Measurements from ENCODE around the gene SLC9A8. TPM values are rescaled to one million over a fixed set of nuclear protein-coding genes. Genes with fewer than 3 reads are reported as not detected.

SLC9A8 gene
- total RNA-seq, 4 donors from 2014 or later, result 12.4 to 20.4 (median 15.1) TPM

DNA sequence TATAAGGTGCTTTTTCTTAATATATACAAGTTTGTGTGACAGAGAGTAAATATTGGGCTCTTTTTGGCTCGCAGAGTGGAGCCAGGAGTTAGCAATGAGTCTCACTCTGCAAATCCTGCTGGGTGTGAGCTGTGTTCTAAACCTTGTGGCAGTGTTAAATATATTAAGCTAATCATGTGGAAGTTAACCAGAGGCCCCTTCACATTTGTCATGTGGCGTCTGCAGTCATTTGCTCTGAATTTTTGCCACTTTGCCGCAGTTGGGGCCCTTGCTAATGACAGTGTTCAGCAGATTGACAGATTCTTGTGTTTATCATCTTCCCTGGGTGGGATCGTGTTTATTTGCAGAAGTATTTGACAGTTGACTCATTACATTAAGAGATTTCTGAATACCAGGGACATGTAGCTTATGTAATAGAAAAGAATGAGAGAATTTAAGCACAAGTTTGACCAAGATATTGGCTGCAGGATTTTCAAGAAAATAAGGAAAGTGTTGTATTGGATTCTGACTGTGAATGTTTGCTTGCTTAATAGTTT lies 64.8 kb downstream of the SLC9A8 start:
- in situ Hi-C loops (cut with MboI; ENCODE audit: low sequenced_read_pairs in 4 of 4), result no loop called here
- Histone ChIP-seq H3K27ac (no peak overlapping the region), H3K4me1 (no peaks in the 10 kb centered on the region), H3K9me3 (no peaks in the 10 kb centered on the region), H3K36me3 (peaks cover 0 to 59% of the 10 kb centered on the region in 2 donors), H3K27me3 (no peaks in the 10 kb centered on the region), H3K4me3 (no peak overlapping the region)
- DNase-seq (no peak), ATAC-seq (no peak)
- TF ChIP-seq POLR2A (IDR thresholded peaks at IDR 0.05), result no peak
- TF ChIP-seq, protein P1, sequence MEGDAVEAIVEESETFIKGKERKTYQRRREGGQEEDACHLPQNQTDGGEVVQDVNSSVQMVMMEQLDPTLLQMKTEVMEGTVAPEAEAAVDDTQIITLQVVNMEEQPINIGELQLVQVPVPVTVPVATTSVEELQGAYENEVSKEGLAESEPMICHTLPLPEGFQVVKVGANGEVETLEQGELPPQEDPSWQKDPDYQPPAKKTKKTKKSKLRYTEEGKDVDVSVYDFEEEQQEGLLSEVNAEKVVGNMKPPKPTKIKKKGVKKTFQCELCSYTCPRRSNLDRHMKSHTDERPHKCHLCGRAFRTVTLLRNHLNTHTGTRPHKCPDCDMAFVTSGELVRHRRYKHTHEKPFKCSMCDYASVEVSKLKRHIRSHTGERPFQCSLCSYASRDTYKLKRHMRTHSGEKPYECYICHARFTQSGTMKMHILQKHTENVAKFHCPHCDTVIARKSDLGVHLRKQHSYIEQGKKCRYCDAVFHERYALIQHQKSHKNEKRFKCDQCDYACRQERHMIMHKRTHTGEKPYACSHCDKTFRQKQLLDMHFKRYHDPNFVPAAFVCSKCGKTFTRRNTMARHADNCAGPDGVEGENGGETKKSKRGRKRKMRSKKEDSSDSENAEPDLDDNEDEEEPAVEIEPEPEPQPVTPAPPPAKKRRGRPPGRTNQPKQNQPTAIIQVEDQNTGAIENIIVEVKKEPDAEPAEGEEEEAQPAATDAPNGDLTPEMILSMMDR (IDR thresholded peaks at IDR 0.05 in 4 of 5, conservative IDR thresholded peaks at IDR 0.05 in 1 of 5), result no peak
- intact Hi-C loops (cut with DNase I; ENCODE audit: low total_unique reads), result no loop called here

DNA sequence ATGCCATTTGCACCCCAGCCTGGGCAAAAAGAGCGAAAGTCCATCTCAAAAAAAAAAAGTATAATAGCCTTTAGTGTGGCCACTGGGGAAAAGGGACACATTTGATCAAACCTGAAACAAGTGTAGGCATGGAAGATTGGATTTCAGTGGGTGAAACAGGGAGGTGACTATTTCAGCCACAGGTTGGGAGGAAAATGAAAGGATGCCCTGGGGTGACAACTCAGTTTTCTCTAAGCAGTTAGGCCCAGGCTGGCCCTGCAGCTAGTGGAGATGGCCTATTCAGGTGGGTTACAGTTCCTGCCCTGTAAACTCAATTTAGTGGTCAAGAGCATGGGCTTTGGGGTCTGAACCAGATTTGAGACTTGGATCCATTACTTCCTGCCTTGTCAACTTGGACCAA lies 66.3 kb downstream of the SLC9A8 start:
- no peak overlapping the region for H3K27ac ChIP-seq
- no peaks in the 10 kb centered on the region for H3K4me1 ChIP-seq
- no peaks in the 10 kb centered on the region for H3K27me3 ChIP-seq
- intact Hi-C loops (cut with DNase I; ENCODE audit: low total_unique reads), result no loop called here
- no peak for TF ChIP-seq POLR2A (IDR thresholded peaks at IDR 0.05)
- TF ChIP-seq, protein P1 (IDR thresholded peaks at IDR 0.05 in 4 of 5, conservative IDR thresholded peaks at IDR 0.05 in 1 of 5), result no peak
- in situ Hi-C loops (cut with MboI; ENCODE audit: low sequenced_read_pairs in 4 of 4), result no loop called here
- no peak overlapping the region for H3K4me3 ChIP-seq
- H3K36me3 ChIP-seq, result peaks cover 0 to 69% of the 10 kb centered on the region in 2 donors
- ATAC-seq, result no peak
- no peak for DNase-seq
- H3K9me3 ChIP-seq, result no peaks in the 10 kb centered on the region

- peaks cover 0 to 68% of the 10 kb centered on the region in 2 donors for H3K36me3 ChIP-seq
- no peak for DNase-seq
Observed at GRCh38 chr20:49880177-49880576, 67.5 kb downstream of the SLC9A8 start.

DNA sequence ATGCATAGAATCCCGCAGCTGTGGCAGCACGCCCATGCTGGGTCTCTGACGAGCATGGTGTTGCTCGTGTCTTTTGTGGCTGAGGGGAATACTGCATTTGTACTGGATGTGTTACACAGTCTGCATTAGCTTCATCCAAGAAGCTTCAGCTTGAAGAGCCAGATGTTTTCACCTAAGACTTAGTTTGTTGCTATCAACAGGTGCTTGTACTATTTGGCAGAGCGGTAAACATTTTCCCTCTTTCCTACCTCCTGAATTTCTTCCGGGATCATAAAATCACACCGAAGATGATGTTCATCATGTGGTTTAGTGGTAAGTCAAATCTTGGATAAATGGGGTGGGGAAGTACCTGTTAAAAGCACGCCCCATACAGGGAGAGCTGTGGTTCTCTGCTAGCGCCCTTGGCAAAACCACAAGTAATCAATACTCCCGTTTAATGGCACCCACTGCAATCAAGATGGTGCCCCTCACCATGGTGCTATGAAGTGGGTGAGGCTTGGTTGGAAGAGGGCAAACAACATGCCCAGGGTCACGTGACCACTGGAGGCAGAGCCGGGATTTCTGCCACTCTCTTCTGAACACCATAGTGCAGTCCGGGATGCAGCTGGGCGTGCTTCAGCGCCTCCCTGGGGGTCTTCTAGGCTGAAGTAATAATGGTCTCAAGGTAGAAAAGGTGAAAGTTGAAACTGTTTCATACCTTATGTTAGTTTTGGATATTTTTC lies 68.3 kb downstream of the SLC9A8 start:
- H3K4me3 ChIP-seq, result no peak overlapping the region
- no peak for ATAC-seq
- H3K27ac ChIP-seq, result no peak overlapping the region
- intact Hi-C loops (cut with DNase I; ENCODE audit: low total_unique reads) (no loop called here), in situ Hi-C loops (cut with MboI; ENCODE audit: low sequenced_read_pairs in 4 of 4) (no loop called here)
- no peak for DNase-seq
- no peaks in the 10 kb centered on the region for H3K27me3 ChIP-seq
- TF ChIP-seq, protein P1 (IDR thresholded peaks at IDR 0.05 in 4 of 5, conservative IDR thresholded peaks at IDR 0.05 in 1 of 5), result no peak
- TF ChIP-seq POLR2A (IDR thresholded peaks at IDR 0.05), result no peak
- no peaks in the 10 kb centered on the region for H3K4me1 ChIP-seq
- peaks cover 0 to 69% of the 10 kb centered on the region in 2 donors for H3K36me3 ChIP-seq
- H3K9me3 ChIP-seq, result no peaks in the 10 kb centered on the region

More at GRCh38 chr20:49880177-49880576, 67.5 kb downstream of the SLC9A8 start:
- intact Hi-C loops (cut with DNase I; ENCODE audit: low total_unique reads) (no loop called here), in situ Hi-C loops (cut with MboI; ENCODE audit: low sequenced_read_pairs in 4 of 4) (no loop called here)
- Histone ChIP-seq H3K9me3 (no peaks in the 10 kb centered on the region), H3K27ac (no peak overlapping the region), H3K4me1 (no peaks in the 10 kb centered on the region), H3K4me3 (no peak overlapping the region), H3K27me3 (no peaks in the 10 kb centered on the region)
- TF ChIP-seq POLR2A (IDR thresholded peaks at IDR 0.05), result no peak
- TF ChIP-seq, protein P1 (IDR thresholded peaks at IDR 0.05 in 4 of 5, conservative IDR thresholded peaks at IDR 0.05 in 1 of 5), result no peak
- ATAC-seq, result no peak

Measured in gastrocnemius medialis (tissue), 4 donors.